ENCODE data around the gene NIT1.

- TF ChIP-seq POLR2AphosphoS5 (IDR thresholded peaks at IDR 0.05; ENCODE audit: low read depth, low read length) (no peak), TAF1 (IDR thresholded peaks at IDR 0.05; ENCODE audit: borderline replicate concordance, low read depth, low read length) (no peak), POLR2A (IDR thresholded peaks at IDR 0.05; ENCODE audit: low read depth, low read length) (no peak)
Measured at GRCh38 chr1:161090617-161091016, 27.3 kb upstream of the NIT1 start.
